ENCODE data around the gene TCF12.

TCF12 gene

DNA sequence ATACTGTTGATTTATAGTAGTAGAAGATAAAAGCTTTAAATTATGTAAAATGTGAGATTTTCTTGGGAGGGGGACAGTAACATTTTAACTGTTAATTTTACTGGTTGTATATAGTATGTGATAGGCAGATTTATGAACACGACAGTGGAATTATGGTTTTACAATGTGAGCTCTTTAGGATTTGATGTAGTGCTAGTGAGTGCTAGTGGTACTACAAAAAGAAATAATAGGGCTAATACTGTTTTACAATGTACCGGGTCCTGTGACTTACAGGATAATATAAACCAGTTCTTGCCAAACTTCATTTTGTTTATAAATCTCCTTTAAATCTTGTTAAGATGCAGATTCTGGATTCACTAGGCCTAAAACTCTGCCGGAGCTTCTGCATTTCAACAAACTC, 165.7 kb downstream of the TCF12 start:
- TF ChIP-seq, protein P1, sequence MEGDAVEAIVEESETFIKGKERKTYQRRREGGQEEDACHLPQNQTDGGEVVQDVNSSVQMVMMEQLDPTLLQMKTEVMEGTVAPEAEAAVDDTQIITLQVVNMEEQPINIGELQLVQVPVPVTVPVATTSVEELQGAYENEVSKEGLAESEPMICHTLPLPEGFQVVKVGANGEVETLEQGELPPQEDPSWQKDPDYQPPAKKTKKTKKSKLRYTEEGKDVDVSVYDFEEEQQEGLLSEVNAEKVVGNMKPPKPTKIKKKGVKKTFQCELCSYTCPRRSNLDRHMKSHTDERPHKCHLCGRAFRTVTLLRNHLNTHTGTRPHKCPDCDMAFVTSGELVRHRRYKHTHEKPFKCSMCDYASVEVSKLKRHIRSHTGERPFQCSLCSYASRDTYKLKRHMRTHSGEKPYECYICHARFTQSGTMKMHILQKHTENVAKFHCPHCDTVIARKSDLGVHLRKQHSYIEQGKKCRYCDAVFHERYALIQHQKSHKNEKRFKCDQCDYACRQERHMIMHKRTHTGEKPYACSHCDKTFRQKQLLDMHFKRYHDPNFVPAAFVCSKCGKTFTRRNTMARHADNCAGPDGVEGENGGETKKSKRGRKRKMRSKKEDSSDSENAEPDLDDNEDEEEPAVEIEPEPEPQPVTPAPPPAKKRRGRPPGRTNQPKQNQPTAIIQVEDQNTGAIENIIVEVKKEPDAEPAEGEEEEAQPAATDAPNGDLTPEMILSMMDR (IDR thresholded peaks at IDR 0.05; ENCODE audit: control insufficient read depth, insufficient read depth, low read depth, low read length, missing control alignments): no peak
- DNase-seq (ENCODE audit: low read depth): no peak
- no peak overlapping the region for H3K4me3 ChIP-seq (ENCODE audit: control insufficient read depth, low read depth, low read length)

DNA sequence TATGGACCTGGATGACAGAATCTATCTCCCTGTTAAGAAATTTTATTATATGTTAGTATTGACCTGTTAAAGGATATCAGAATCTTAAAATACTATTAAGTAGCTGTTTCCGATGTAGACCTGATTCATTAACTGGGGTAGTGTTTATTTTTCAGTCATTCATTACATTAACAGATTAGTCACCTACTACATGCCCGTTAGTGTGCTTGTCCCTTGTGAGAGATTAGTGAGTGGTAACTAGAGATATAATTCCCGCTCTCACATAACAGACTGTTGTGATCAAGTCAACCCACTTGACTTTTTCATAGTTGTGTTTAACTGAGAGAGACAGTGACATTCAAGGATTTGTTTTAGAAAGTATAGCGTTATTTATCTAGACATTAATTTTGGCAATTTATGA, 166.8 kb downstream of the TCF12 start:
- DNase-seq (ENCODE audit: low read depth): no peak
- TF ChIP-seq, protein P1 (IDR thresholded peaks at IDR 0.05; ENCODE audit: control insufficient read depth, insufficient read depth, low read depth, low read length, missing control alignments): no peak
- no peak overlapping the region for H3K4me3 ChIP-seq (ENCODE audit: control insufficient read depth, low read depth, low read length)

DNA sequence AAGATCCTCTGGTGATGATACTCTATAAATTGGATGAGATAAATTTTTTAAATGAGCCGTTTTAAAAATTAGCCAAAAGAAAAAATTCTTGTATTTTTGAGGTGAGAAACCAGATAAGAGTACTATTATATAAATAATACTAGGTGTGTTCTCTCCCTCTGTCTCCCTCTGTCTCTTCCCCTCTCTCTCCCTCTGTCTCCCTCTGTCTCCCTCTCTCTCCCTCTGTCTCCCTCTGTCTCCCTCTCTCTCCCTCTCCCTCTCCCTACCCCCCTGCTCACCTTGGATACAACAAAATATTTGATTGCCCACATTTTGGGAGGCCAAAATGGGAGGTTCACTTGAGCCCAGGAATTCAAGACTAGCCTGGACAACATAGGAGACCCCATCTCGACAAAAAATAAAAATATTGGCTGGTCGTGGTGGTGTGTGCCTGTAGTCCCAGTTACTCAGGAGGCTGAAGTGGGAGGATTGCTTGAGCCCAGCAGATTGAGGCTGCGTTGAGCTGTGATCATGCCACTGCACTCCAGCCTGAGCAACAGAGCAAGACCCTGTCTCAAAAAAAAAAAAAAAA, 168.5 kb downstream of the TCF12 start:
- no peak overlapping the region for H3K4me3 ChIP-seq (ENCODE audit: control insufficient read depth, low read depth, low read length)
- no peak for DNase-seq (ENCODE audit: low read depth)
- TF ChIP-seq, protein P1 (IDR thresholded peaks at IDR 0.05; ENCODE audit: control insufficient read depth, insufficient read depth, low read depth, low read length, missing control alignments): no peak

DNA sequence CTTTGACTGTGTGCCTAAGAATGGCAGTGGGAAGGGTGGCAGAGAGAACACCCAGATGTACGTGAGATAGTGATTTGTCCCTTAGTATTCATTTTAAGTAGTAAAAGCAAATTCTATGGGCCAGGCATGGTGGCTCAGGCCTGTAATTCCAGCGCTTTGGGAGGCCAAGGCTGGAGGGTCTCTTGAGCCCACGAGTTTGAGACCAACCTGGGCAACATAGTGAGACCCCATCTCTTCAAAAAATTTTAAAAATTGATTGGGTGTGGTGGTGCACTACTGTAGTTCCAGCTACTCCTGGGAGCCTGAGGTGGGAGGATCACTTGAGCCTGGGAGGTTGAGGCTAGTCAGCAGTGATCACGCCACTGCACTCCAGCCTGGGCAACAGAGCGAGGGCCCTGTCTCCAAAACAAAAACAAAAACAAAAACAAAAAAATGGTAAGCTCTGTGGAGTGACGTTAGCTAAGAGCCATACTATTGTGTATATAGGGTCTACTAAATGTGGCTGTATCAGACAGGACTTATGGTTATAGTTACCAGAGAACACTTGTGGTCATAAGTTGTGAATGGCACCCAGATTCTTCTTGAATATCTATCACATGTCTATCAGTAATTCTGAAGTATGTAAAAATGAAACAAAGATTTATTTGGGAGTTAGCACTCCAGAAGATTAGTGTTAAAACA, 171.5 kb downstream of the TCF12 start:
- no peak overlapping the region for H3K4me3 ChIP-seq (ENCODE audit: control insufficient read depth, low read depth, low read length)
- TF ChIP-seq, protein P1 (IDR thresholded peaks at IDR 0.05; ENCODE audit: control insufficient read depth, insufficient read depth, low read depth, low read length, missing control alignments): no peak
- DNase-seq (ENCODE audit: low read depth): no peak

DNA sequence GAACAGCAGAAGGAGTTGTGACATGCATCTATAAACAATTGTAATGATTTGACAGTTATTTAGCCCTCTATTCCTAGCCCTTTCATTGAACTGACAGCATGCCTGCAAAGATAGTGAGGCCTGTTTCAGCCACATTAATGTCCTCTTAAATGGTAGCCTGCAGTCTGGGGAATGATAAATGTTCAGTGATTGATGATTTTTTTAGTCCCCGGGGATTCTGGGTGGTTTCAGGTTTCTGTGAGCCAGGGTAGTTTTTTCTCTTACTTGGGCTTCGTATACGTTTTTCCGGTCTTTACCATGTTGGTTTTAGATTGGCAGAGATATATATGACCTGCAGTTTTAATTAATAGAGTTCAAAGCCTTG, 172.0 kb downstream of the TCF12 start:
- TF ChIP-seq, protein P1 (IDR thresholded peaks at IDR 0.05; ENCODE audit: control insufficient read depth, insufficient read depth, low read depth, low read length, missing control alignments): no peak
- no peak for DNase-seq (ENCODE audit: low read depth)
- no peak overlapping the region for H3K4me3 ChIP-seq (ENCODE audit: control insufficient read depth, low read depth, low read length)

DNA sequence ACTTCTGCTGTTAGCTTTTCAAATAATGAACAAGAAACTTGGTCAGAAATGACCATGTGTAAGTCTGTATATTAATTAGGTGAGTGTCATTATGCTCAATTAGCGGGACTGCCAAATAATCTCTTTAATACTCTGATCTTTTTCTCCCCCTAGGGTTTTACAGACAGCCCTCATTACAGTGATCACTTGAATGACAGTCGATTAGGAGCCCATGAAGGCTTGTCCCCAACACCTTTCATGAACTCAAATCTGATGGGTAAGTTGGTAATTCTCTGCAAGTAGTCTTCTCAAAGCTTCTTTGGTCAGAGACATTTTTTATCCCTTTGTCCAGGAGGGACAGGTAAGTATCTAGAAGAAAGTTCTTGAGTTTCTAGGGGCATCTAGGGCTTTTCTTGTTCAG, 173.2 kb downstream of the TCF12 start:
- DNase-seq (ENCODE audit: low read depth): no peak
- TF ChIP-seq, protein P1 (IDR thresholded peaks at IDR 0.05; ENCODE audit: control insufficient read depth, insufficient read depth, low read depth, low read length, missing control alignments): no peak
- no peak overlapping the region for H3K4me3 ChIP-seq (ENCODE audit: control insufficient read depth, low read depth, low read length)

Measured in AG09309 (cell line).